HEK293 (cell line): Measurements from ENCODE around the gene PODN.

Experiments used
- CTCF ChIA-PET: fragments of 350-600 bp; formaldehyde crosslinking; extraction: SDS; loops from one replicate; lab custom pipeline; 2021; ENCODE audit warnings: antibody characterized with exemption; lab: Yijun Ruan, JAX
- POLR2A ChIA-PET: fragments of 300-600 bp; formaldehyde crosslinking; extraction: SDS; loops from one replicate; lab custom pipeline; 2020; ENCODE audit warnings: antibody characterized with exemption, inconsistent platforms; lab: Yijun Ruan, JAX
- H3K27ac ChIP-seq: fragments of 200-500 bp; sonication (Bioruptor generic); 2 replicates; pipeline ENCODE4 v1.5.1; 2014; ENCODE audit warnings: low read depth, low read length, control low read depth, inconsistent platforms; ENCODE audit errors: extremely low read depth
- H3K36me3 ChIP-seq, 2 experiments: fragments of 200-500 bp in 1 of 2; sonication (Bioruptor generic) in 1 of 2; 1 replicate in 1 of 2; 2 replicates in 1 of 2; pipeline ENCODE4 v1.5.1; 2014 to 2017; ENCODE audit warnings: inconsistent platforms in 2 of 2, low read length in 2 of 2; ENCODE audit not compliant: control insufficient read depth in 2 of 2, insufficient read depth in 1 of 2
- H3K4me1 ChIP-seq: fragments of 200-500 bp; sonication (Bioruptor generic); 2 replicates; pipeline ENCODE4 v1.5.1; 2014; ENCODE audit warnings: mild to moderate bottlenecking, low read length, inconsistent platforms; ENCODE audit not compliant: control insufficient read depth, insufficient read depth
- H3K4me3 ChIP-seq: 2 replicates; pipeline ENCODE4 v1.5.1; 2011; ENCODE audit warnings: low read depth, mild to moderate bottlenecking, control low read depth, low read length, moderate library complexity
- H3K9me3 ChIP-seq: fragments of 200-500 bp; sonication (Bioruptor generic); 2 replicates; pipeline ENCODE4 v1.5.1; 2014; ENCODE audit warnings: low read depth, low read length, inconsistent platforms; ENCODE audit not compliant: control insufficient read depth, insufficient read depth
- ELK4 ChIP-seq: IDR thresholded peaks from 2 replicates; pipeline ENCODE4 v1.6.1; 2011; ENCODE audit warnings: mild to moderate bottlenecking, low read depth, low read length, borderline replicate concordance
- GFI1B ChIP-seq: fragments of 450-650 bp; formaldehyde crosslinking; IDR thresholded peaks from 2 replicates; pipeline ENCODE4 v1.5.1; 2016; ENCODE audit warnings: missing biosample characterization, missing genetic modification characterization
- KLF9 ChIP-seq: fragments of 450-650 bp; formaldehyde crosslinking; IDR thresholded peaks from 2 replicates; pipeline ENCODE4 v1.5.1; 2016; ENCODE audit warnings: missing biosample characterization, missing genetic modification characterization, low read depth
- MEIS1 ChIP-seq: sonication (generic); formaldehyde crosslinking; IDR thresholded peaks from 2 replicates; pipeline ENCODE4 v1.8.1; 2022; ENCODE audit warnings: missing genetic modification reagents, mild to moderate bottlenecking, borderline replicate concordance
- PRDM2 ChIP-seq: fragments of 450-650 bp; formaldehyde crosslinking; IDR thresholded peaks from 2 replicates; pipeline ENCODE4 v1.5.1; 2016; ENCODE audit warnings: missing biosample characterization, missing genetic modification characterization, borderline replicate concordance
- SETDB1 ChIP-seq: IDR thresholded peaks from one replicate; pipeline ENCODE4 v1.6.1; 2017; ENCODE audit warnings: mild to moderate bottlenecking, low read length, moderate library complexity, mixed read lengths; ENCODE audit not compliant: insufficient read length
- ZBTB7A ChIP-seq: fragments of 450-650 bp; formaldehyde crosslinking; IDR thresholded peaks from 2 replicates; pipeline ENCODE4 v1.5.1; 2016; ENCODE audit warnings: low read depth, missing biosample characterization, missing genetic modification characterization
- ZFP37 ChIP-seq: fragments of 450-650 bp; formaldehyde crosslinking; IDR thresholded peaks from 2 replicates; pipeline ENCODE4 v1.5.1; 2016; ENCODE audit warnings: missing biosample characterization, missing genetic modification characterization
- ZNF112 ChIP-seq: fragments of 450-650 bp; formaldehyde crosslinking; IDR thresholded peaks from 2 replicates; pipeline ENCODE4 v1.5.0; 2017; ENCODE audit warnings: missing biosample characterization, missing genetic modification characterization
- ZNF175 ChIP-seq: fragments of 450-650 bp; formaldehyde crosslinking; IDR thresholded peaks from 2 replicates; pipeline ENCODE4 v1.5.1; 2016; ENCODE audit warnings: missing biosample characterization, missing genetic modification characterization
- ZNF202 ChIP-seq: fragments of 450-650 bp; formaldehyde crosslinking; IDR thresholded peaks from 2 replicates; pipeline ENCODE4 v1.5.1; 2016; ENCODE audit warnings: missing biosample characterization, missing genetic modification characterization, borderline replicate concordance
- ZNF23 ChIP-seq: fragments of 450-650 bp; formaldehyde crosslinking; IDR thresholded peaks from 2 replicates; pipeline ENCODE4 v1.5.1; 2016; ENCODE audit warnings: missing biosample characterization, missing genetic modification characterization, borderline replicate concordance
- ZNF26 ChIP-seq: fragments of 450-650 bp; formaldehyde crosslinking; IDR thresholded peaks from 2 replicates; pipeline ENCODE4 v1.5.1; 2016; ENCODE audit warnings: missing biosample characterization, missing genetic modification characterization
- ZNF488 ChIP-seq: fragments of 450-650 bp; formaldehyde crosslinking; IDR thresholded peaks from 2 replicates; pipeline ENCODE4 v1.5.1; 2016; ENCODE audit warnings: missing biosample characterization, missing genetic modification characterization
- ZNF501 ChIP-seq: fragments of 450-650 bp; formaldehyde crosslinking; IDR thresholded peaks from 2 replicates; pipeline ENCODE4 v1.5.1; 2016; ENCODE audit warnings: missing biosample characterization, missing genetic modification characterization
- ZNF514 ChIP-seq: fragments of 450-650 bp; formaldehyde crosslinking; IDR thresholded peaks from 2 replicates; pipeline ENCODE4 v1.5.1; 2016; ENCODE audit warnings: missing biosample characterization, missing genetic modification characterization
- ZNF560 ChIP-seq: fragments of 450-650 bp; formaldehyde crosslinking; IDR thresholded peaks from 2 replicates; pipeline ENCODE4 v1.5.1; 2017; ENCODE audit warnings: missing biosample characterization, missing genetic modification characterization, borderline replicate concordance
- ZNF610 ChIP-seq: fragments of 450-650 bp; formaldehyde crosslinking; IDR thresholded peaks from 2 replicates; pipeline ENCODE4 v1.5.1; 2016; ENCODE audit warnings: missing biosample characterization, missing genetic modification characterization, borderline replicate concordance
- ZSCAN5A ChIP-seq: fragments of 450-650 bp; formaldehyde crosslinking; IDR thresholded peaks from 2 replicates; pipeline ENCODE4 v1.5.1; 2016; ENCODE audit warnings: missing biosample characterization, missing genetic modification characterization

The PODN gene

GRCh38 chr1:53073868-53074311 lies 11.9 kb downstream of the PODN start (continued):
- TF ChIP-seq ZFP37 (tag by site-specific recombination) (no peak), ZNF560 (tag by site-specific recombination) (no peak), ZNF112 (tag by site-specific recombination) (no peak), ZSCAN5A (tag by site-specific recombination) (no peak), PRDM2 (tag by site-specific recombination) (no peak)
- TF ChIP-seq, all 188 proteins: peak for 0

- ChIA-PET POLR2A (no interaction called here), CTCF (no interaction called here)
- no peak for TF ChIP-seq ZNF202 (tag by site-specific recombination)
- no peak for TF ChIP-seq ZNF175 (tag by site-specific recombination)
- TF ChIP-seq MEIS1 (CRISPR knock-in tag) = no peak
- H3K9me3 ChIP-seq = no peaks in the 10 kb centered on the region
- H3K27ac ChIP-seq = no peak overlapping the region
- H3K4me3 ChIP-seq = no peak overlapping the region
- H3K36me3 ChIP-seq = no peaks in the 10 kb centered on the region
- no peaks in the 10 kb centered on the region for H3K4me1 ChIP-seq
These were observed 12.5 kb downstream of the PODN start for GRCh38 chr1:53074313-53075154.

GRCh38 chr1:53075206-53075605 lies 13.2 kb downstream of the PODN start:
- TF ChIP-seq ZNF514 (tag by site-specific recombination) = no peak
- no peak for TF ChIP-seq ELK4
- no peak for TF ChIP-seq GFI1B (tag by site-specific recombination)
- no peak for TF ChIP-seq ZNF488
- TF ChIP-seq ZNF26 (tag by site-specific recombination) = no peak
- no peak for TF ChIP-seq KLF9 (tag by site-specific recombination)
- TF ChIP-seq ZBTB7A (tag by site-specific recombination) = no peak
- TF ChIP-seq ZNF23 (tag by site-specific recombination) = no peak
- no peak for TF ChIP-seq ZNF501
- TF ChIP-seq SETDB1 = no peak
- no peak for TF ChIP-seq ZNF610 (tag by site-specific recombination)
- TF ChIP-seq, all 188 proteins: peak for 0
- no peak overlapping the region for H3K4me3 ChIP-seq
- no peak overlapping the region for H3K27ac ChIP-seq
- CTCF ChIA-PET = interaction anchor here (0.6 kb wide), 1 partner anchor 109 kb away, joined by 6 read pairs; no protein-coding TSS in a partner anchor
- H3K4me1 ChIP-seq = no peaks in the 10 kb centered on the region
- H3K36me3 ChIP-seq = no peaks in the 10 kb centered on the region
- no peaks in the 10 kb centered on the region for H3K9me3 ChIP-seq
- POLR2A ChIA-PET = no interaction called here
